Omental fat pad (tissue), 4 donors: ENCODE results near the gene OR6M1. TPM values are rescaled to one million over a fixed set of nuclear protein-coding genes. Genes with fewer than 3 reads are reported as not detected.

Source experiments
- ATAC-seq: fragments of 150-250 bp; one replicate; pipeline ENCODE4 v1.9.1; 2016; ENCODE audit warnings: mild to moderate bottlenecking, moderate library complexity; ENCODE audit not compliant: low FRiP score
- DNase-seq: peaks from one replicate; pipeline ENCODE4 v3.0.0-alpha.2; 2019; ENCODE audit warnings: low spot score
- total RNA-seq, 4 donors: library from RNA; depleted of rRNA; stranded (reverse); fragments of >200 nt; gene quantifications; one replicate each; pipeline ENCODE4 v1.1.0, GENCODE V29; 2016
- TF ChIP-seq, protein P1 (sequence below), 3 donors: fragments of 450-650 bp; IDR thresholded peaks; one replicate each; pipeline ENCODE4 v1.5.1; 2016 to 2017; ENCODE audit warnings: antibody characterized with exemption in 3 of 3, mild to moderate bottlenecking in 3 of 3, moderate library complexity in 2 of 3

OR6M1 gene
- total RNA-seq, 4 donors from 2014 or later: not detected

DNA sequence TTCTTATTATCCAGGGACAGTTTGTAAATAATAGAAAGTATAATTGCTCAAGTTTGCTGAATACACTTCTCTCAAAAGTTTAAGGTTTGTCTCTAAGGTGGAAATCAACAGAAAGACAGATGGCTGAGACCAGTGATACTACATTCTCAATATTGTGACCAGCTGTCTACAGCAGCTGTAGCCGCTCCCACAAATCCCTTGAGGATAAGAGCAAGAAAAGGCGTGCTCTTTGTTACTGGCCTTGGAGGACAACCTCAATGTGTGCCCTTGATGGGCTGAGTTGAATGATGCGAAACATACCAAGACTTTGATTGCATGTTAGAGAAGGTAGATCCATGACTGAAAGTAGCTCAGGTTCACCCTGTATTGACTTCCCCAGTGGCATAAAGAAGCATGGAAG is 6.1 kb downstream of the OR6M1 start:
- ATAC-seq (no peak), DNase-seq (no peak)
- TF ChIP-seq, protein P1, sequence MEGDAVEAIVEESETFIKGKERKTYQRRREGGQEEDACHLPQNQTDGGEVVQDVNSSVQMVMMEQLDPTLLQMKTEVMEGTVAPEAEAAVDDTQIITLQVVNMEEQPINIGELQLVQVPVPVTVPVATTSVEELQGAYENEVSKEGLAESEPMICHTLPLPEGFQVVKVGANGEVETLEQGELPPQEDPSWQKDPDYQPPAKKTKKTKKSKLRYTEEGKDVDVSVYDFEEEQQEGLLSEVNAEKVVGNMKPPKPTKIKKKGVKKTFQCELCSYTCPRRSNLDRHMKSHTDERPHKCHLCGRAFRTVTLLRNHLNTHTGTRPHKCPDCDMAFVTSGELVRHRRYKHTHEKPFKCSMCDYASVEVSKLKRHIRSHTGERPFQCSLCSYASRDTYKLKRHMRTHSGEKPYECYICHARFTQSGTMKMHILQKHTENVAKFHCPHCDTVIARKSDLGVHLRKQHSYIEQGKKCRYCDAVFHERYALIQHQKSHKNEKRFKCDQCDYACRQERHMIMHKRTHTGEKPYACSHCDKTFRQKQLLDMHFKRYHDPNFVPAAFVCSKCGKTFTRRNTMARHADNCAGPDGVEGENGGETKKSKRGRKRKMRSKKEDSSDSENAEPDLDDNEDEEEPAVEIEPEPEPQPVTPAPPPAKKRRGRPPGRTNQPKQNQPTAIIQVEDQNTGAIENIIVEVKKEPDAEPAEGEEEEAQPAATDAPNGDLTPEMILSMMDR (IDR thresholded peaks at IDR 0.05): no peak

DNA sequence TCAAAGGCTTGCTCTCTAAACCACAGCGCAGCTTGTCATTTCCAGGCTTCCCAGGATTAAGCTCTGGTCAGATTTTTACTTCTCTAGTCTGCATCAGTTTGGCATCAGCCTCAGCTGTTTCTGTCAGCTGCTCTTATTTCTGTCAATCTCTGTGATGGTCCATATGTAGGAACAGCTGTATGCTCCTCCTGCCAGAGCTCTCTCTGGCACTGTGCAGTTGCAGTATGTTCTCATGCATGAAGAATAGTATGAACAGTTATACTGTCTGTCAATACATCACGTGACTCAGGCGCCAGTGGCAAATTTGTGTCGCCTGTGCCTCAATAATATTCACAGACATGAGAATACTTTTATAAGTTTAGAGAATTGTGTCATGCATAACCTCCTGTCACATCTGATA is 6.7 kb downstream of the OR6M1 start:
- ATAC-seq (no peak), DNase-seq (no peak)
- TF ChIP-seq, protein P1 (IDR thresholded peaks at IDR 0.05): no peak

DNA sequence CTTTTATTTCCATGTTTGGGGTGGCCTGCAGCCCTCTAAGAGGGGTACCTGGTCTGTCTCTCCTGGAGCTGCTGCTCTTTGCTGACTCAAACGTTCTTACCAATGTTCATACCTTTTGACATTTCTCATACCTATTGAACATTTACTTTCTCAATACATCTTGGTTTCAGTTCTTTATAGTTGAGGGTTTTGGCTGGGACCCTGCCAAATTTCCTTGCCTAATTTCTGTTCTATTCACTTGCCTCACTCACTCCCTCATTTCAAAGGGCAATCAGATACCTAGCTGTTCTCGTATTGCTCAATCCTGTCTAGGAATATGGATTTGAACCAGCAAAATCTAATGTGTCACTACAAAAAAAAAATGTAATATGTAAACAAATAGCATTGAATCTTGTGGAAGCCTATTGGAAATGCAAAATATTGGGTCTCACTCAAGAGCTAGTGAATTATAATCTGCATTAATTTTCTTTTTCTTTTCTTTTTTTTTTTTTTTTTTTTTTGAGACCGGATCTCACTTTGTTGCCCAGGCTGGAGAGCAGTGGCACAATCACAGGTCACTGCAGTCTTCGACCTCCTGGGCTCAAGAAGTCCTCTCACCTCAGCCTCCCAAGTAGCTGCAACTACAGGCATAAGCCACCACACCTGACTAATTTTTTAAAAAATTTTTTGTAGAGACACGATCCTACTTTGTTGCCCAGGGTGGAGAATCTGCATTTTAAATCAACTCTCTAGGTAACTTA is 7.5 kb downstream of the OR6M1 start:
- TF ChIP-seq, protein P1 (IDR thresholded peaks at IDR 0.05): no peak
- ATAC-seq (peak; percentile 66), DNase-seq (no peak)

DNA sequence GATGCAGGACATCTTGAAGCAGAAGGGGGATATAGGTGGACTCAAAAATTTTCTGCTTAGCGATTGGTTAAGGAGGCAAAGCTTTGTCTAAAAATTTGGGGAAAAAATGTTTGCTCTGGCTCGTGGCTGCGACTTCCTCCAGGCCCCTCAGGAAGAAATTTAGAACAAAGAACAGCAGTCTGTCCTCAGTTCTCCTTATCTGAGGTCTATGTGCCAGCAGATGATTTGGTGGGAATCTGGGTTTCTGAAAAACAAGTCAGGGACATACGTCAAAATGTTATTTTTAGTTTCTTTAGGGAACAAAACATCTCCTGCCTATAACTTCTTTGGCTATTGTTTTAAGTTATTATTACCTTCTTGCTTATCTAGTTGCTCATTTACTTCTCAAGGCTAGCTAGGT is 8.1 kb downstream of the OR6M1 start:
- DNase-seq (no peak), ATAC-seq (no peak)
- TF ChIP-seq, protein P1 (IDR thresholded peaks at IDR 0.05): no peak

DNA sequence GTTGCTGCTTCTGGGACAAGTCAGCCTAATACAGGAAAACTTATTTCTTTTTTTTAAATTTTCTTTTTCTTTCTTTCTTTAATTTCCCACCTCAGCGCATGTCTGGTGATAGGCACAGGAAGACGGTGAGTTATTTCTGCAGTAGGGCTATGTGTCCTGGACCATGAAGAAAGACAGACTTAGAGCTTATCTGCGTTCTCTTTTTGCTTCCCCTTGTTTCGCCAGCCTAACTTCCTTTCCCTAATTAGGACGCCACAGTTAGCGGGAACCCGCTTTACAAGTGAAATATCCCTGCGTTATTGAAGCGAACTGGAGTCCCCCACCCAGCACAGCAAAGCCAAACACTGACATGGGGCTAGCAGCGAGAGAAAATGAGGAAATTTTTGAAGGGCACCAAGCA is 8.6 kb downstream of the OR6M1 start:
- DNase-seq (no peak), ATAC-seq (no peak)
- TF ChIP-seq, protein P1 (IDR thresholded peaks at IDR 0.05): no peak

DNA sequence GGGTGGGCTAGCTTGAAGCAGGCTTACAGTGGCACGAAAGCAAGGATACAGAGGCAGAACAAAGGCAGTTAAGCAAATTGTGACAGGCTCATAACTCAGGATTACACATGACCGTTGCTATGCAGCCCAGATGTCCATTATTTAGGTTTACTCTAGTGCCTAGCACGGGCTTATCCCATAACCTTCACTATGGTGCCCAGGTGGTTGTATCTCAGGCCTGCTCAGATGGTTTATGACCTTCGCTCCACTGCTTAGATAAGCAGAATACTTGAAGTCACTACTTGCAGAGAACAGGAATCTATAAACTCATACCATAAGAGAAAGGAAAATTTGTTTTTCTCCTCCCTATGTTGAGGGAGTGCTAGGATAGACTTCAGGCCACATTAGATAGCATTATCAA is 9.0 kb downstream of the OR6M1 start:
- TF ChIP-seq, protein P1 (IDR thresholded peaks at IDR 0.05): no peak
- ATAC-seq: no peak

DNA sequence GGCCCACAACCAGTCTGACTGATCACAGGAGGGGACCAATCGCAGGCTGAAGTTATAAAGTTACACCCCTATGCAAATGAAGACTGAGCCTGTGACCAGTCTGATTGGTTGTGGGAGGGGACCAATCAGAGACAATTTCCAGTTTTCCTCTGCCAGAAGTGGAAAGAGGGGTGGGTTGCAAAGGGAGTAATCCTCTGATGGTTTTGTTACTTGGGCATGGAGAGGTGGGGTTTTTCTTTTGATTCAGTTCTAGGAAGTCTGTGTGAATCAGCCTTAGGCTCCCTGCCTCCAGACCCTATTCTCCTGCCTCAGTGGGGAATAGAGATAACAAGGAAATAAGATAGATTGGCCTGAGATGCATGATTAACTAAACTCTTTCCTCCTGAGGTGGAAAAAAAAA is 9.9 kb downstream of the OR6M1 start:
- TF ChIP-seq, protein P1 (IDR thresholded peaks at IDR 0.05): no peak
- ATAC-seq (no peak), DNase-seq (no peak)

More for the DNA sequence above, 9.0 kb downstream of the OR6M1 start:
- no peak for DNase-seq
